ENCODE results near the gene IFI27L1.

GRCh38 chr14:94103554-94104150 lies 22.5 kb downstream of the IFI27L1 start:
- no peak for TF ChIP-seq CTCF (IDR thresholded peaks at IDR 0.05)
- TF ChIP-seq EZH2 (IDR thresholded peaks at IDR 0.05; ENCODE audit: borderline replicate concordance, insufficient read depth, low read depth, low read length, poor library complexity, severe bottlenecking), result no peak

Data from B cell (primary cell).